GM21825 (cell line): ENCODE results near the gene FPR2.
"Not testable (repeated sequence)": the region's sequence is repeated elsewhere in the genome, so short reads cannot be mapped to it uniquely, and the experiment has no call there.

Experiments
- ATAC-seq: cut with Tn5 transposase; IDR thresholded peaks from one replicate; pipeline ENCODE4 v1.9.1; 2021; ENCODE audit warnings: mild to moderate bottlenecking, moderate library complexity; ENCODE audit not compliant: unreplicated experiment

FPR2 gene

GRCh38 chr19:51739466-51740213 lies 21.3 kb upstream of the FPR2 start:
- ATAC-seq = no peak

- no peak for ATAC-seq
Observed at GRCh38 chr19:51740356-51740755, 20.6 kb upstream of the FPR2 start.

- no peak for ATAC-seq
Observed at GRCh38 chr19:51742789-51743188, 18.2 kb upstream of the FPR2 start.

GRCh38 chr19:51743405-51743804 lies 17.6 kb upstream of the FPR2 start:
- no peak for ATAC-seq

- ATAC-seq = no peak
Observed at GRCh38 chr19:51746731-51747130, 14.2 kb upstream of the FPR2 start.

- no peak for ATAC-seq
Observed at GRCh38 chr19:51749979-51750378, 11.0 kb upstream of the FPR2 start.

- ATAC-seq = no peak
Observed at GRCh38 chr19:51750400-51751094, 10.4 kb upstream of the FPR2 start.

GRCh38 chr19:51751655-51752054 lies 9.3 kb upstream of the FPR2 start, which contains the start of gene FPR1:
TSS of gene FPR1 (minus strand) at chr19:51751878. CDS start at chr19:51746994, 4,884 bp downstream.
- no peak for ATAC-seq

- no peak for ATAC-seq
Observed at GRCh38 chr19:51754109-51754508, 6.9 kb upstream of the FPR2 start.

GRCh38 chr19:51754770-51755169 lies 6.2 kb upstream of the FPR2 start:
- no peak for ATAC-seq

GRCh38 chr19:51755571-51755970 lies 5.4 kb upstream of the FPR2 start:
- no peak for ATAC-seq

- ATAC-seq = no peak
Observed at GRCh38 chr19:51761696-51762095, 716 bp downstream of the FPR2 start.

- ATAC-seq = no peak
Observed at GRCh38 chr19:51765086-51765485, 4.1 kb downstream of the FPR2 start.

GRCh38 chr19:51766461-51766860 lies 5.5 kb downstream of the FPR2 start:
- ATAC-seq = no peak

GRCh38 chr19:51771376-51772130 lies 10.6 kb downstream of the FPR2 start:
- ATAC-seq = no peak

GRCh38 chr19:51772977-51773376 lies 12.0 kb downstream of the FPR2 start:
- ATAC-seq = no peak

GRCh38 chr19:51776561-51776960 lies 15.6 kb downstream of the FPR2 start:
- not testable (repeated sequence) for ATAC-seq

- no peak for ATAC-seq
Observed at GRCh38 chr19:51777570-51778462, 16.8 kb downstream of the FPR2 start.

- ATAC-seq = no peak
Observed at GRCh38 chr19:51779181-51779580, 18.2 kb downstream of the FPR2 start.

- ATAC-seq = no peak
Observed at GRCh38 chr19:51779703-51780102, 18.7 kb downstream of the FPR2 start.

GRCh38 chr19:51780270-51780669 lies 19.3 kb downstream of the FPR2 start:
- no peak for ATAC-seq
